HG03571 (cell line): ENCODE data around the gene CD300LF.

ENCODE experiments used
- ATAC-seq: cut with Tn5 transposase; IDR thresholded peaks from one replicate; pipeline ENCODE4 v1.9.1; 2021; ENCODE audit not compliant: unreplicated experiment

Gene CD300LF

DNA sequence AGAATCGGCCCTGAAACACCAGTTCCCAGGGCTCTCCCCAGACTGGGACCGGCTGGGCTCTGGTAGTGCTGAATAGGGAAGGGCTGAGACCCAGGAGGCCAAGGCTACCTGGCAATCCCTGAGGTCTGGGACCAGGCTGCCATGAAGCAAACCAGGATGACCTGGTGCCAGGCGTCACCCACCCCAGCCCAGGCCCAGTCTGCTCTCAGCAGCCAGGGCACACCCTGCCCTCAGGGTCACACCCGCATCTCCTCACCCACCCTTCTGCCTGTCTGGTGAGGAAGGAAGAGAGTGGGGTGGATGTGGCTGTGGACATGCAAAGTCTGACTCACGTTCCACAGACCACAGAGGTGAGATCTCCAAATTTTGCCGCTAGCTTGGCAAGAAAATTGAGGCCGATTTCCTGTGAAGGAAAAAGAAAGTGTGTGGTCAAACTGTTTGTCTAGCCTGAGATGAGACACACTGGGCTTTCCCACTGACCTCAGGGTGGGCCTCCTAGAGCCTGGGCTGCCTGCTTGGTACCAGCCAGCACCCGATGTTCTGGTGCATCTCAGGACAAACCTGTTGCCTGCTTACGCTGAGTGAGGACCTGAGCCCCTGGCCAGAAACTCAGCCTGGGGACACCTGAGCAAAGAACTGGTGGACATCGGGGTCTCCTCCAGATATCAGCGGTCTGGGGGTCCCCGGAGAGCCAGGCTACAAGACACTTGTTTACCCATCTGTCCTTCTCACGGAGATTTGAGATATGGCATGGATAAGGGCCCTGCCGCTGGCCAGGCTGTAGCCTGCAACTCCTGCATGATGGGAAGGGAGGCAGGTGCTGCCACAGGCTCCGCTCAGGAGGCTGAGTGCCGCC, 18.0 kb upstream of the CD300LF start:
- ATAC-seq, result no peak

DNA sequence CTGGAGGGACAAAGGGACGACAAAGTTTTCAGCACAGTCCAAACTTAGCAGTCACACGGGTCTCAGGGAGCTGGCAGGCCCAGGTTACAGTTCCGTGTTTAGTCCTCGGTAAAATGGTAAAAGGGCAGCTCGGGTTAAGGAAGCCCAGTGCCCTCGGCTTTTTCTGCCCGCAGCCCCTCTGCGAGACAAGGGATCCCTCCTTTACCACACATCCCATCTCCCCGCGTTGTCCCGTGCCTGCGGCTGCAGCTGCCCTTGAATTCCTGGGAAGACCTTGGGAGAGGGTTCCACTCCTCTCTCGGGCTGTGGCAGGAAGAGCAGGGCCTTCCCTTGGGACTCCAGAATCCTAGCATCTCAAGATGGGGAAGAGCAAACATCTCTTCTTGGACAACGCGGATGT, 17.1 kb upstream of the CD300LF start:
- no peak for ATAC-seq

DNA sequence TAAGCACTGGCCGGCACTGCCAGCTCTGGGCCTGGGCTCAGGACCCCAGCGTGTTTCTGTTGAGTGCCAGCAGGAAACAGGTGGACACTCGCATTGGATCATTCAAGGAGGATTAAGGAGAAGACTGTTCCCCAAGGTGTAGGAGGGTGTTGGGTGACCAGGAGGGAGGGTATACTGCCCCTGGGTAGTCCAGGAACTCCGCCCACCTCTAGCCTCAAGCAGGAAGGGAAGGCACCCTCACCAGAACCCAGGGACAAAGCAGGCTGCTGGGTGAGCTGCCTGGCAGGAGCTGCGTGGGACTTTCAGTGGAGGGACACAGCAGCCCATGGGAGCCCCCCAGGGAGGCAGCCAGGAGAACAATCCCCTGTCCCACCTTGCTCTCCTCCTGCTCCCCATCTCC, 16.6 kb upstream of the CD300LF start:
- ATAC-seq, result no peak

DNA sequence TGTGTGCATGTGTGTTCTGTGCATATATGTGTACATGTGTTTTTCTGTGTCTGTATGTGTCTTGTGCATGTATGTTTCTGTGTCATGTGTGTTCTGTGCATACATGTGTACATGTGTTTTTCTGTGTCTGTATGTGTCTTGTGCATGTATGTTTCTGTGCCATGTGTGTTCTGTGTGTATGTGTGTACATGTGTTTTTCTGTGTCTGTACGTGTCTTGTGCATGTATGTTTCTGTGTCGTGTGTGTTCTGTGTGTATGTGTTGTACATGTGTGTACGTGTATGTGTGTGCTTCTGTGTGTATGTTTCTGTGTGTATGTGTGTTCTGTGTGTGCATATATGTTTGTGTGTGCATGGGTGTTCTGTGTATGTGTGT, 16.0 kb upstream of the CD300LF start:
- ATAC-seq, result no peak

DNA sequence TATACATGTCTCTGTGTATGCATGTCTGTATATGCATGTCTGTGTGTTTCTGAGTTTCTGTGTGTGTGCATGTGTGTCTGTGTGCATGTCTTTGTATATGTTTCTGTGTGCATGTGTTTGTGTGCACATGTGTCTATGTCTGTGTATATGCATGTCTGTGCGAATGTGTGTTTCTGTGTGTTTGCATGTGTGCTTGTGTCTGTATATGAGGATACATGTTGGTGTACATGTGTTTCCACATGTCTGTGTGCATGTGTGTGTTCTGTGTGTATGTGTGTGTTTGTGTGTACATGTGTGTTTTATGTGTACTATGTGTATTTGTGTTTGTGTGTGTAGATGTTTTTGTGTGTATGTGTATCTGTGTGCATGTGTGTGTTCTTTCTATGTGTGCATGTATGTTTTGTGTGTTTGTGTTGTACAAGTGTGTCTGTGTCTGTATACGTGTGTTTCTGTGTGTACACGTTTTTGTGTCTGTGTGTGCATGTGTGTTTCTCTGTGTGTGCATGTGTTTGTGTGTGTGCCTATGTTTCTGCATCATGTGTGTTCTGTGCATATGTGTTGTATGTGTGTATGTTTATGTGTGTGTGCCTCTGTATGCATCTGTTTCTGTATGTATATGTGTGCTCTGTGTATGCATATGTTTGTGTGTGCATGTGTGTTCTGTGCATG, 15.4 kb upstream of the CD300LF start:
- ATAC-seq, result no peak

DNA sequence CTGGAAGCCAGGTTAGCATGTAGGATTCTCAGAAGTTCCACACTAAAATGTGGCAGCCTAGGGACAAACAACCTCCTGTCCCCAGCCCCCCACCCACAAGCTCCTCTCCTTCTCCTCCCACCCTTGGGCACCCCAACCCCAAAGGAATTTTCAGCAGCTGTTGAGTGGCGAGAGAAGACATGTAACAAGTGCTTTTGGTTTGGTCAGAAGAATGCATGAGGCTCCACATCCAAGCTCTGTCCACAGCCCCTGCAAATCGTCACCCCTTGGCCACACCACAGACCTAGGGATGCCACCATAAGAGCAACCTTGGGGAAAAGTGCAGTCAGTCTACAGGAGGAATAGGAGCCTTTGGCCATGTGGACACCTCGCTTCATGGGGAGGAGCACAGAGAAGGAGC, 12.4 kb upstream of the CD300LF start:
- ATAC-seq, result no peak

DNA sequence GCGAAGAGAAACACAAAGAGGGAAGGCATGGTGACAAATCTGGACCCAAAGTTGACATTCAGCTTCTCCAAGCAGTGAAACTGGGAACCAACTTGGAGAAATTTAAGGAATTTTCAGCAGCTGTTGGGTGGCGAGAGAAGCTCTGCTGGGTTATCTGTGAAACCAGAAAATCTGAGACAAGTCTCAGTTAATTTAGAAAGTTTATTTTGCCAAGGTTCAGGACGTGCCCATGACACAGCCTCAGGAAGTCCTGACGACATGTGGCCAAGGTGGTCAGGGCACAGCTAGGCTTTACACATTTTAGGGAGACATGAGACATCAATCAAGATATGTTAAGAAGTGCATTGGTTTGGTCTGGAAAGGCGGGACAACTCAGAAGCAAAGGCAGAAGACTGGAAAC, 11.2 kb upstream of the CD300LF start:
- no peak for ATAC-seq

DNA sequence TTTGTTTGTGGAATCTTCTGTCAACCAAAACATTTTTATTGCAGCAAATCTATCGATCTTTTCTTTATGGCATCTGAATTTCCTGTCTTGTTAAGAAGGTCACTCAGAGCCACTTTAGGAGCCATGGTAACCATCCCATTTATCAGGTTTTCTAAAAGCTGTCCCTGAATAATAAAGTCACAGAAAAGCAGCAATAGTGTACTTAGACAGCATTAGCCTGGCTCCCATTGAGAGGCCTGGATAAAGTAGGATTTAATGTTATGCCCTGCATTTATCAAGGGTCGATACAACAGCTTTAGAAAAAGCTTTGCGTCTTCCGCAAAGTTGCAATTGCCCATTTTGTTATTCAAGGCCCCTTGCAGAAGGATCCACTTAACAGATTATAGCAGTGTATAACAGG, 10.1 kb upstream of the CD300LF start:
- ATAC-seq, result no peak

DNA sequence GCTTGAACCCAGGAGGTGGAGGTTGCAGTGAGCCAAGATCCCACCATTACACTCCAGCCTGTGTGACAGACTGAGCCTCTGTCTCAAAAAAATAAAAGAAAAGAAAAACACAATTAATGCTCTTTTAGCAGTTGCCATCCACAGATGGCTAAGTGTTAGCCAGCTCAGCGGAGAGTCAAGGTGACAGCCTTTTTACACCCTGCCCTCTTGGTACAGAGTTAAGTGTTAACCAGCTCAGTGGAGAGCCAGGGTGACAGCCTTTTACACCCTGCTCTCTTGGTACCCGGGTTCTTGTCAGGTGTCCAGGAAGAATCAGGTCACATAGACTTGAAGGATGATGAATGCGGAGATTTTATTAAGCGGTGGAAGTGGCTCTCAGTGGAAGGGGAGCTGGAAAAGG, 7.8 kb upstream of the CD300LF start:
- no peak for ATAC-seq

DNA sequence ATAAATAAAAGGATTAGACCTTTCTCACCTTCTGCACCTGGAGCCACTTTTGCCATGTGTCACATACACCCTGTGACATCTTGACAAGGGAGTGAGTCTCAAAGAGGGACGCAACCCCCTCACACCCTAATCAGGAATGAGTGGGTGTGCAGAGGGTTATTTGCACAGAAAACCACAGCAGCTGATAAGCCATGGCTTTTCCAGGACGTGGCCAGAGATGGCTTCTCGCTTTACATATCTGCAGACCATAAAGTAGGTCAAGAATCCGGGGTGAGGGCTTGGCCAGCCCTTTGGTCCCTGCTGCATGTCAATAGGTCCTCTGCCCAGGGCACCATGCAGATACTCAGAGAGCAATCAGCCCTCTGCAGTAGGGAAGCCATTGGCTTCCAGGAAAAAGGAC, 2.4 kb upstream of the CD300LF start:
- ATAC-seq, result no peak

DNA sequence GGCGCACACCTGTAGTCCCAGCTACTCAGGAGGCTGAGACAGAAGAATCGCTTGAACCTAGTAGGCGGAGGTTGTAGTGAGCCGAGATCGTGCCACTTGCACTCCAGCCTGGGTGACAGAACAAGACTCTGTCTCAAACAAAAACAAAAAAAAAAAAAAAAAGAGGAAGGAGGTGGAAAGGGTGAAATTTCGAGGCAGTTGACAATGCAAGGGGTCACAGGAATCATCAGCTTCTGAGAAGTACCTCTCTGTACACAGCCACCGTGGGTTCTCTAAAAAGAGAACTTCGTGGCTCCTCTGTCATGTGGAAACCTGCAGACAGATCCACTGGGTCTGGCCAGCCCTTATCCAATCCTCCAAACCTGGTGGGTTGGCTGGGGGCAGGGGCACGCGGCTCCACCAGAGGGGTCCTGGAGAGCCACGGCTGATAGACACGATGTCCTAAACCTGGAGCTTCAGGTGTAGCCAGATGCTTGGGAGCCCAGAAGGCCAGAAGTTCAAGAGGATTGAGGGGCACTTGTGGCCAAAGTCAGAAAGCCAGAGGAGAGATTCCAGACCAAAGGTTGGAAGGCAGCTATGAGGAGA, 540 bp upstream of the CD300LF start:
- ATAC-seq, result no peak

DNA sequence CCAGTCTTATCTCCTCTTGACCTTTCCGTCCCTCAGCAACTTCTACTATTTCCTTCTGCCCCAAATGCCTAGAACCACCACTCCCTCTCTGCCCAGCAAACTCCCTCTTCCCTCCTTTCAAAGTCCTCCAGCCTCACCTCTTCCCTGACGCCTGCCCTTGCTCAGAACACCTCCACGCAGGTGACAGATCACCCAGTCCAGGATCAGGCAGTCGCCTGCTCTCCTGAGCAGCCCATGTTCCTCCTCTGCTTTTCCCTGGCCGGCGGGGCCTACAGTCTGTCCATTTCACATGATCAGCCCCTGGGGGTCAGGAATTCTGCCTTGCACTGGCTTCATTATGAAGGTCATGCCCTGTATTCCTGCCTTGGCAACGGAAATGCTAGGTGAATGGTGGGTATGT, 422 bp downstream of the CD300LF start:
- ATAC-seq, result no peak

DNA sequence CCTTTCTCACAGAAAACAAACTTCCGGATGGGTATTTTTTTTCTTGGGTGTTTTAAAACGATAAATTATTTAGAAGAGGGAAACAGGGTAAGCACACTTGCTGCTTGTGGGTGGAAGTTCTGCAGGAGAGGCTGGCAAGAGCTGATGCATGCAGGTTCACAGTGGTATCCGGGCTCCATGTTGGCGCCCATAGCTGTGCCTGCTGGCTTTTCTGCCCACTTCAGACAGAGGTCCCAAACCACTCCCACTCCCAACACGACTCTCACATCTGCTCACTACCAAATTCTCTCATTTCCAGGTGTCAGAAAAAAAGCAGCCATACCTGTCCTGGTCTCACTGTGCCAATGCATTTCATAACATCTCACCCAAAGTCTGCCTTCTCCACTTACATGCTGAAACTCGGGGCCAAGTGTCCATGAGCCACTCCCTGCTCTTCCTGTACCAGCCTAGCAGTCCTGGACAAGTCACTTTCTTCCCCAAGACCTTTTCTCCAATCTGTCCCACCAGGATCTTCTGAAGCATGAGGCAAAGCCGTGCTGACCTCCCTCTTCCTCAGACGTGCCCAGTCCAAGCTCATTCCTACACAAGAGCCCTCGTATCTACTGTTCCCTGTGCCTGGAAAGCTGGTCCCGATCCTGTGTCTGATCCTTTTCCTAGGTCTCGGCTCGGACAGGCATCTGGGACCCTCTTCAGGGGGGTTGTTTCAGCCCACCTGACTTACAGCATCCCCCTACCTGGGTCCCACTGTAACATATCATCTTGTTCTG, 1.5 kb downstream of the CD300LF start:
- no peak for ATAC-seq

DNA sequence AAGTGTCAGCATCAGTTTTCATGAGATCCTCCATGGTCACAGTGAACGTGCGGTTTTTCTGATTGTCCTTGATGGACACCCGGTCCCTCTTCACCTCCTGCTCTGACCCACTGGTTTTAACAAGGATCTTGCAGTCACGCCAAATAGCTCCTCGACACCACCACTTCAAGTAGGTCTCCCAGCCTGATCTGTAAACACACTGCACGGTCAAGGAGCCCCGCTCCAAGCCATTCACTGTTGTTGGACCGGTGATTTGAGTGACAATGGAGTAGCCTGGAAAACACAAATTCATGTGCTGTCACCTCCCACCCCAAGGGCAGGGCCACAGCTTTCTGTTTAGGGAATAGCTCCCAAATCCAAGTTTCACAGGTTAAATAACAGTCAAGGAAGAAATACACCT, 8.2 kb downstream of the CD300LF start:
- ATAC-seq, result no peak

DNA sequence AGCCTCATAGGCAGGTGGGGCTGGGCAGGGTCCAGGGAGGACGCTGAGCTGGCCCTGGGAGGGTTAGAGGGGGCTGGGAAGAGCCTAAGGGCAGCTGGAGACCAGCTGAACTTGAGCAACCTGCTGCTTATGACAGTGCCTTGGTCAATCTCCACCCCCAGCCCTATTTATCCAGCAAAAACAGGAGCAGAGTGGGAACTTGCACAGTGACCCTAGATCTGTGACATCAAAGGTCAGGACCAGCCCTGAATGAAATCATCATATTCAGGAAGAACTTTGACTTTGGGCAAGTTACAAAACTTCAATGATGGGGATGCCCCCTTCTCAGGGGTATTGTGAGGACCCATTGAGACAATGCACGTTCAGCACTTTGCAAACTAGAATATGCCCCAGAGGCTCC, 9.4 kb downstream of the CD300LF start:
- no peak for ATAC-seq

DNA sequence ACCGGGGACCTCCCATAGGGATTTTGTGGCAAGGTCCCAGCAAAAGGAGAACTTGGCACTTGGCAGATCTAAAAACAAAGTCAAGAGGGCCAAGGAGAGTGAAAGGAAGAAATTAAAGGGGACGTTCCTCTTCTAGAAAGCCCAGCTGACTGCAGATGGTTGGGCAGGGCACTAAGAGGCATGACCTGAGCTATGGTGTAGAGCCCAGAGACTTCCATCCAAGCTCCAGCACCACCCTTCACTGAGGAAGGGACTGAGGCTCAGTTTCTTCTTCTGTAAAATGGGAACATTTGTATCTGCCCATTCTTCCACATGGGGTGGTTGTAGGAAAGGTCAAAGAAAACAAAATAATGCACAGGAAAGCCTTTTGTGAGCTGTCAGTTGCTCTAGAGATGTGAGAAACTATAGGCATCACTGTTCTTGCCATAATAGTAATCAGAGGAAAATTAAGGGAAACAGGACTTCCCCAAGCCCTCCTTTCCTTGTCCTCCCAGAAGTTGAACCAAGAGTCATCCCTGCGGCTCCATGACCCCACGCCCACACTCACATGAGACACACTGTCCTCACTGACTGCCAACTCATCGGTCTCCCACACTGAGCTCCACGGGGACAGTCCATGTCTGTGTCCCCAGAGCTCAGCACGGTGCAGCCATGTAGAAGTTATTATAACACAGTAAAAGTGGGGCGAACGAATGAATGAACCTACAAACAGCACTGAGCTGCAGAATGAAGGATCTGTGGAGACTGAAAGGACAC, 10.4 kb downstream of the CD300LF start:
- no peak for ATAC-seq

DNA sequence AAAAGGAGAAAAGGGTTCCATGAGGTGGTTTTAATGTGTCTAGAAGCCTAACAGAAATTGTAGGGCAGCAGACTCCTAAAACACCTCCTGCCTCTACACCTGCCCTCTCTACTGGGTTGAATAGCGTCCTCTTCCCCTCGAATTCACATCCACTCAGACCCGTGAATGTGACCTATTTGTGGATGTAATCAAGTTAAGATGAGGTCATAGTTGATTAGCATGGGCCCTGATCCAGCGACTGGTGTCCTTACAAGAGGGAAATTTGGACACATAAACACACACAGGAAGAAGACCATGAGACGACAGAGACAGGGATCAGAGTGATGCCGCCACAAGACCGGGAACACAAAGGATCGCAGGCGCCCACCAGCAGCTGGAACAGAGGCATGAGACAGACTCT, 13.5 kb downstream of the CD300LF start:
- ATAC-seq, result no peak

DNA sequence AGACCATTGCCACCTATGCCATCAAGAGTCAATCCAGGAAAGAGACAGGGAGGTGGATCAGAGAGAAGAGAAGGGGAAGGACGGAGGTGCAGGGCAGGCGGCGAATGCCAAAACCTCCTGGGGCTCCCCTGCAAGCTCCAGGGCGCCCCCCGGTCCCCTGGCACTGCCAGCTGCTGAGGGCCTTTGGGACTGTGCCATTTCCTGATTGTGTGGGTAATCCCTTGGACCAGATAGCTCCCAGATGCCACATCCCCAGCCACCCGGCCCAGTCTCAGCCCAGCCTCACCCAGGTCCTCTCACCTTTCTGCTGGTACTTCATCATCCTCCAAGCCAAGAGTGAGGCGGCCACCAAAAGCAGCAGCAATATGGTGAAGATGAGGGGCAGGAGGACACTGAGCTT, 14.7 kb downstream of the CD300LF start:
- no peak for ATAC-seq

DNA sequence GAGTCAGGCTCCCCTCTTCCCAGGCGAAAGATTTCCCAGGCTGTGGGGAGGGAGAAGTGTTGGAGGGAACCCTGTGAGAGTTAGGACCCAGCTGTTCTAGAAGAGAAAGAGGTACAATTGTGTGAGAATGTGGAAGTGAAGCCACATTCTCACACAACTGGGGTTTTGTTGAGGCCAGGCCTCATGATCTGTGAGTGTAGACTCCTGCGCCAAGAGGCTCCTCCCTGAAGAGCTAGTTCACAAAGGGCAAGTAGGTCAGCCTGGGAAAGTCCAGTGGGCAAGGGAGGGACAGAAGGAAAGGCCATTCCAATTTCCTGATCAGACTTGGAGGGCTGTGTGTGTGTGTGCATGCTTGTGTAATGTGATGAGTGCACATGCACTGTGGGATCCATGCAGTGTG, 15.2 kb downstream of the CD300LF start:
- no peak for ATAC-seq

DNA sequence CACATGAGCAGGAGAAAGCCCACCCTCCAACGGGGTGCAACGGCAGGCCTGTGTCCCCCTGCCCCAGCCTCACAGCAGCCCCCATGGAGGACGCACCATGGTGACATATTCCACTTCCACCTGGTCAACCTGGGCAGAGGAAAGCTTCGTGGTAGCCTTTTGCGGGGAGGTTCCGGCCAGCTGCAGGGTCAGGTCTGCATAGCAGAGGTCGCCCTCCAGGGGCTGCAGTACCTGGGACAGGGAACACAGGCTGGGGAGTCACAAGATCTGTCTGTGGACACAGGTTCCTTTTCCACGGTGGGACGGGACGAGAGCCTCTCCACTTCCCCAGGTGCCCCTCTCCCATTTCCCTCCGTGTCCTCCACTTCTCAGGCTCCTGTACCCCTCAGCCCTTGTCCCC, 17.1 kb downstream of the CD300LF start:
- ATAC-seq, result no peak

DNA sequence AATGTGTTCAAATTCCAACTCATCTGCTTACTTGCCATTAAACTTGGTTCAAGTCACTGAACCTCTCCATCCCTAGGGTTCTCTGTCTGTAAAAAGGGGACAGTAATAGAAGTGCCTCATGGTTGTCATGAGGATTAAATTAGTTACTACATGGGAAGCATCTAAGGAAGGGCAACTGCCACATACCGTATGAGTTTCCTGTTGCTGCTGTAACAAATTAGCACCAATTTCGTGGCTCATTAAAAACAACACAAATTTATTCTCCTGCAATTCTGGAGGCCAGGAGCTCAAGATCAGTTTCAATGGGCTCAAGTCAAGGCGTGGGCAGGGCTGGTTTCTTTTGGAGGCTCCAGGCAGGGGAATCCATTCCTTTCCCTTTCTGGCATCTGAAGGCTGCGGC, 18.6 kb downstream of the CD300LF start:
- no peak for ATAC-seq
